Mucosa of gallbladder (tissue), 1 donor: Measurements from ENCODE around the gene ZNF507. TPM values are rescaled to one million over a fixed set of nuclear protein-coding genes. Genes with fewer than 3 reads are reported as not detected.

Experiments
- DNase-seq: peaks from one replicate; pipeline ENCODE4 v3.0.0-alpha.2; 2020; ENCODE audit warnings: low spot score
- total RNA-seq: library from RNA; stranded (reverse); gene quantifications from one replicate; pipeline ENCODE4 v1.2.1, GENCODE V29; 2021
- donor health status: DM: no; HTN: no; CAD: no.

Gene ZNF507
- total RNA-seq, 1 donor from 2014 or later: 21.8 TPM

GRCh38 chr19:32339988-32340874 lies 5.2 kb upstream of the ZNF507 start:
- peak; percentile 62 for DNase-seq

GRCh38 chr19:32342695-32343094 lies 2.7 kb upstream of the ZNF507 start:
- DNase-seq: no peak

DNA sequence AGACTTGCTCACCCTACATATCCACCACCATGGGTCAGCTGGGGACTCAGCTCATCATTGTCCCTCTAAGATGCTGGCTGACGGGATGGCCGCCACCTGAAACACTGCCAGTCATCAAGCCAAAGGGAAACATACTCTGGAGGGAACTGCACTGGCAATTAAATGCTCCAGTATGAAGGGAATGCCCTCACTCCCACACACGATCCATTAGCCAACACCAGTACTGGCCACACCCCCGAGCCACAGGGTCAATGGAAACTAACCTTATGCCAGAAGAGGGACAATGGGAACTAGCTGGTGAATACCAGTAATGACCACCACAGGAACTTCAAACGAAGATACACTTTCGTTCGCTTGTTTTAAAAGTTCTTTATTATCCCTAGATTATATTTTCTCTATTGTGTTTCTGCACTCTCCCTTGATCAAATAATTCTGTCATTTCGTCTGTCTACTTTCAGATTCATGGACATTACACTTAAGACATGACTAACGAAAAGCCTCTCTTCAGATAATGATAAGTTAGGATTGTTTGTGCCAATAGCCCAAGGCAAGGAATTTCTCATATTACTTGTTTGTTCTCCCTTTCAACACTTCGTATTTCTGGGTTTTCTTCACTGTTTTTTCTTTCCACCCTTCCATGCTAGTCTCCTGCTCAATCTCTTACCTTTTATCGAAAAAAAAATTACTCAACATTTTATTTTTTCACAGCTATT lies 1.7 kb upstream of the ZNF507 start:
- DNase-seq: no peak

DNA sequence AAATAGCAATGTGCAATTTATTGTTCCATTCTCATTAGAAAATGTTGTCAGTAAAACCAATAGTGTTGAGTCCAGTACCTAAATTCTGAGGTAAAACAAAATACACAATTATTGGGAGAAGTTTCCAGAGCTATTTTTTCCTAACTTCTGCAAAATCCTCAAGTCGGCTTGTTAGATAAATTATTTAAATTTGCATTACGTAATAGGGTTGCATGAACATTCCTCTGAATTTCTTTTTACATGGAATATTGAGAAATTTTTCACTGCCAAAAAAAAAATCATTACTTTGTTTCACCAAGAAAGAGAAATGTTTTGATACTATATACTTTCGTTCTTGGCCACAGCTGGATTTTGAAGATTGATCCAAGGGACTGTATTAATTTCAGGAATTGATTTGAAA lies 1.5 kb downstream of the ZNF507 start:
- DNase-seq: no peak

DNA sequence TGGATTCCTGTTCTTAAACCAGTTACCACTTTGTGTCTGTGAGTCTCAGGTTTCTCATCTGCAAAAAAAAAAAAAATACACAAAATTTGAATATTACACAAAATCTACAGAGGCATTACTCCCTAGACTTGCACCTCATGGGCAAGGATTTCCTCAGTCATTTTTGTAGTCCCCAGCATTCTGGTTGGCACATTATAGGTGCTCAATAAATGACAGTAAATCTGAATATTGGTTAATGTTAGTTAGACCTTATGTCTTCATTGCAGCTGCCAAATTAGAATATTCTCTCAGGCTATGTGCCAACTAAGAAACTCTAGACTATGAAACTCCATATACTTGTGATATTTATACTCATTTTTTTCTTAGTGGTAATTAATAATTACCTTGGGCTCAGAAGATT lies 2.2 kb downstream of the ZNF507 start:
- no peak for DNase-seq

DNA sequence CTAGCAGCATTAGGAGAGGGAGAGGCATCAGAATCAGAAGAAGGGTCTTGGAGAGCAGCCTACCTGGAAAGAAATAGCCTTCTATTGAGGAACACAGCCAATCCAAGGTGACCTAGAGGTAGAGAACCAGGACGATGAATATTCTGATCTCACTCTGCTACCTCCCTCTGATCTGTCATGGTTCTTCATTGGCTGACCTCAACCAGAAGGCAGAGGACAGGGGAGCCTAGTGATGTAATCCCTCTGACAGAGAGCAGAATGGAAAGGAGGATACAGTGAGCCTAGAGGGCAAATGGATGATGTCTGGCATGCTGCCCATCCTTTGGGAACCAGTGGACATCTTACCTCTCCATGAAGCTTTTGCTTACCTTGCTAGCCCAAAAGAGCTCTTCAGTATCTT lies 3.6 kb downstream of the ZNF507 start:
- DNase-seq: no peak

DNA sequence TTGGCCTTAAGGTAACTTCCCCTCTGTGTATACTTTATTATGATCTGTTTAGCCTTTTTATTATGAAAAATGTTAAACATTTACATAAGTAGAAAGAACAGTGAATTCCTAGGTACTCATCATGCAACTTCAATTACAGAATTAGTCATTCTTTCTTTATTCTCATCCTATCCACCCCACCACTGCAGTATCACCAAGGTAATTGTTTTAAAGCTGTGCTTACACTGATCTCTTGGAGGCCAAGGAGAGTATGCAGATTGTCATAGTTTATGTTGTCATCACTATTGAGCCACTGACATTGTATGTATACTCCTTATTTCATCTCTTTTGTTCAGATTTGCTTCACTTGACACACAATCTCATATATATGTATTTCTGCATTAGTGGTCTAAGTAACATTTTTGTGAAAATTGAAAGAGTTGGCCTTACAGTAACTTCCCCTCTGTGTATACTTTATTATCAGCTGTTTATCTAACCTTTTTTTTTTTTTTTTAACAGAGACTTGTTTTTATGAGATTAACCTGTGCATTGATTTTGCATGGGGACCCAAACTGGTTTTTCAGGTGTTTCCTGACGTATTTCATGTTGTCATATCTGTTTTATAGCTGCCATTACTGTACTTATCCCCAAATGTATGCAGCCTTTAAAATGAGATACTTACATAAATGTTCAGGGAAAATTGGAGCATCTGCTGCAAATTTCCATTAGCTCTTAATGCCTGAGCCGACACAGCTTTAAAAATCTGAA lies 4.5 kb downstream of the ZNF507 start:
- no peak for DNase-seq

GRCh38 chr19:32350471-32350865 lies 5.1 kb downstream of the ZNF507 start:
- no peak for DNase-seq

GRCh38 chr19:32350987-32351348 lies 5.6 kb downstream of the ZNF507 start:
- no peak for DNase-seq

- no peak for DNase-seq
These were observed 6.8 kb downstream of the ZNF507 start for GRCh38 chr19:32352241-32352630.

DNA sequence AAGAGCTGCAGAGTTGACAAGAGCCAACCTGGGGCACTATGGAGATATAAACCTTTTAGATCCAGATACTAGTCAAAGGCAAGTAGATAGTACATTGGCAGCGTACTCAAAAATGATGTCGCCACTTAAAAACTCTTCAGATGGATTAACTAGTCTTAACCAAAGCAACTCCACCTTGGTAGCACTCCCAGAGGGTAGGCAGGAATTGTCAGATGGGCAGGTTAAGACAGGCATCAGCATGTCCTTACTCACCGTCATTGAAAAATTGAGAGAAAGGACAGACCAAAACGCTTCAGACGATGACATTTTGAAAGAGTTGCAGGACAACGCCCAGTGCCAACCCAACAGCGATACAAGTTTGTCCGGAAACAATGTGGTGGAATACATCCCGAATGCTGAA lies 8.9 kb downstream of the ZNF507 start:
- DNase-seq: no peak

- no peak for DNase-seq
These were observed 9.9 kb downstream of the ZNF507 start for GRCh38 chr19:32355309-32355708.

- DNase-seq: no peak
These were observed 12.3 kb downstream of the ZNF507 start for GRCh38 chr19:32357720-32358119.

- DNase-seq: no peak
These were observed 12.9 kb downstream of the ZNF507 start for GRCh38 chr19:32358321-32358720.

DNA sequence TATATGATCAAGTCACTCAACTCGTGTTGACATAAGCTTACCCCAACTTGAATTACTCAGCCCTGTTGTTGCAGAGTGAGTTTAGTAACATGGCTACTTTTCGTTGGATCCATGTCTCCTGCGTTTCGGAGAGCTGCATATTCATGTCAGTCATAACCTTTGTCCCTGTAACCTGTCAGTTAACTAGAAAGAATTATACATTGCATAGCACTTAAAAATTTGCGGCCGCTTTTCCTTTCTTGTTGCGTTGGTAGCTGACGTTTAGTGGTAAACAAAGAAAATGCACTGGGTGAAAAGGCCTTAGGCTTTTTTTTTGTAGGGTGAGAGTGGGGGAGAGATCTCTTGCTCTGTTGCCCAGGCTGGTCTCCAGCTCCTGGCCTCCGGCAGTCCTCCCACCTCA lies 14.2 kb downstream of the ZNF507 start:
- no peak for DNase-seq

DNA sequence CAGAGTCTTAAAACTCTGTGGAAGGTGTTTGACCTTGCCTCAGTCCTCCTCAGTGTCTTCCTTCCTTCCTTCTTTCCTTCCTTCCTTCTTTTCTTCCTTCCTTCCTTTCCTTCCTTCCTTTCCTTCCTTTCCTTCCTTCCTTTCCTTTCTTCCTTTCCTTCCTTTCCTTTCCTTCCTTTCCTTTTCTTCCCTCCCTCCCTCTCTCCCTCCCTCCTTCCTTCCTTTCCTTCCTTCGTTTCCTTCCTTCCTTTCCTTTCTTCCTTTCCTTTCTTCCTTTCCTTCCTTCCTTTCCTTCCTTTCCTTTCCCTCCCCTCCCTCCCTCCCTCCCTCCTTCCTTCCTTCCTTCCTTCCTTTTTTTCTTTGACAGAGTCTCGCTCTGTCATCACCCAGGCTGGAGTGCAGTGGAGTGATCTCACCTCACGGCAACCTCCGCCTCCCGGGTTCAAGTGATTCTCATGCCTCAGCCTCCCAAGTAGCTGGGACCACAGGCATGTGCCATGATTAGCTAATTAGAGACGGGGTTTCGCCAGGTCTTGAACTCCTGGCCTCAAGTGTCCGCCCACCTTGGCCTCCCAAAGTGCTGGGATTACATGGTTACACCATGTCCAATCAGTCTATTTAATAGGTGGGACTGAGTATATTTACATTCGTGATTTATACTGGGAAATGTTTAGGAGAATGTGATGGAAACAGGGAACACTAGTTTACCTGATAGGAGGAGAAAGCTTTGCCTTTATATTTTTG lies 16.3 kb downstream of the ZNF507 start:
- DNase-seq: no peak

GRCh38 chr19:32362318-32362691 lies 16.9 kb downstream of the ZNF507 start:
- no peak for DNase-seq

DNA sequence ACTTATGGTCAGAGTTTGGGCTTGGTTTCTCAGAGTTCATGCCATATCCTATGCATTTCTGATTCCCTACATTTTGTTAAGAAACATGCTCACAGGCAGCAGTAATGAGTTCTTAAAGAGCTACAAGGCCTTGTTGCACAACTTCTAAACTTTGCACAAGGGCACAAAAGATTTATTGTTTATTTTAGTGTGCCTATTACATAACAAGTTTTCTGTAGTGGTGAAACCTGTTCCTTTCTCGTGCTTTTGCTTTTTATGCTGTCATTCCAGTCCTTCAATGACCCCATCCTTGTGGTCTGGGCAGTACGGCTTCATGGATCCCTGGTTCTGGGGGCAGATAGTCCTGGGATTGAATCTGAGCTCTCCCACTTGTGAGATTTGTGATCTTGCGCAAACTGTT lies 17.8 kb downstream of the ZNF507 start:
- DNase-seq: no peak

- no peak for DNase-seq
These were observed 18.2 kb downstream of the ZNF507 start for GRCh38 chr19:32363632-32364031.

GRCh38 chr19:32364040-32364439 lies 18.6 kb downstream of the ZNF507 start:
- no peak for DNase-seq

DNA sequence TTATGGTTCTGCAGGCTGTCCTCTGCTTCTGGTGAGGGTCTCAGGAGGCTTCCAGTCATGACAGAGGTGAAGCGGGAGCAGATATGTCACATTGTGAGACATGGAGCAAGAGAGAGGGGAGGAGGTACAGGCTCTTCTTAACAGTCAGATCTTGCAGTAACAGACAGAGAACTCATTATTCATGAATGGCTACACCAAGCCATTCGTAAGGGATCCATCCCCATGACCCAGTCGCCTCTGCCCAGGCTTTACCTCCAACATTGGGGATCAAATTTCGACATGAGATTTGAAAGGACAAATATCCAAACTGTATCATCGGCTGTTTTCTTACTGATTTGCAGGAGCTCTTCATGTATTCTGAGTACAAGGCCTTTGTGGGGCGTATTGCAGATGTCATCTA lies 21.7 kb downstream of the ZNF507 start:
- DNase-seq: no peak

DNA sequence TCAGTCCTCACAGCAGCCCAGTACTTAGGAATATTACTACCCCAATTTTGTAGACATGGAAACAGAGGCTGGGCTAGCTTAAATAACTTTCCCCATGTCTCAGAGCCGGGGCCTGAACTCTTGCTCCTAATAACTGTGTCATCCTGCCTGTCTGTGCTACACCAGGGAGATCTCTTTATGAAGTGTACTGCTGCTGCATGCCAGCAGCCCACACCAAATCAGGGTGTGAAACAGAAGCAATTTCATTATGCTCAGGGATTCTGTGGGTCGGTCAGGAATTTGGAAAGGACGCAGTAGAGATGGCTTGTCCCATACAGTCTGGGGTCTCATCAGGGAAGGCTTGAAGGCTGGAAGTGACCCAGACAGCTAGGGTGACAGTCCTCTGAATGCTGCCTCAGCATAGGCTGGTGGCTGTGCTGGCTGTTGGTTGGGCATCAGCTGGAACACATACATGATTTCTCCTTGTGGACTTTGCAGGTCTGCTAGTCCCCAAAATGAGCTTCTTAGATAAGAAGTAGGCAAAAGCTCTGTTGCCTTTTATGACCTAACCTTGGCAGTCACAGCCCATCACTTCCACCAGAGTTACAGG lies 22.6 kb downstream of the ZNF507 start:
- no peak for DNase-seq
